GM19238 (cell line): ENCODE results near the gene LTF.
"Not testable (repeated sequence)": the region's sequence is repeated elsewhere in the genome, so short reads cannot be mapped to it uniquely, and the experiment has no call there.

ENCODE experiments used
- DNase-seq: peaks from one replicate; pipeline ENCODE4 v3.0.0; 2011; ENCODE audit warnings: low spot score; ENCODE audit not compliant: insufficient read length

The LTF gene

DNA sequence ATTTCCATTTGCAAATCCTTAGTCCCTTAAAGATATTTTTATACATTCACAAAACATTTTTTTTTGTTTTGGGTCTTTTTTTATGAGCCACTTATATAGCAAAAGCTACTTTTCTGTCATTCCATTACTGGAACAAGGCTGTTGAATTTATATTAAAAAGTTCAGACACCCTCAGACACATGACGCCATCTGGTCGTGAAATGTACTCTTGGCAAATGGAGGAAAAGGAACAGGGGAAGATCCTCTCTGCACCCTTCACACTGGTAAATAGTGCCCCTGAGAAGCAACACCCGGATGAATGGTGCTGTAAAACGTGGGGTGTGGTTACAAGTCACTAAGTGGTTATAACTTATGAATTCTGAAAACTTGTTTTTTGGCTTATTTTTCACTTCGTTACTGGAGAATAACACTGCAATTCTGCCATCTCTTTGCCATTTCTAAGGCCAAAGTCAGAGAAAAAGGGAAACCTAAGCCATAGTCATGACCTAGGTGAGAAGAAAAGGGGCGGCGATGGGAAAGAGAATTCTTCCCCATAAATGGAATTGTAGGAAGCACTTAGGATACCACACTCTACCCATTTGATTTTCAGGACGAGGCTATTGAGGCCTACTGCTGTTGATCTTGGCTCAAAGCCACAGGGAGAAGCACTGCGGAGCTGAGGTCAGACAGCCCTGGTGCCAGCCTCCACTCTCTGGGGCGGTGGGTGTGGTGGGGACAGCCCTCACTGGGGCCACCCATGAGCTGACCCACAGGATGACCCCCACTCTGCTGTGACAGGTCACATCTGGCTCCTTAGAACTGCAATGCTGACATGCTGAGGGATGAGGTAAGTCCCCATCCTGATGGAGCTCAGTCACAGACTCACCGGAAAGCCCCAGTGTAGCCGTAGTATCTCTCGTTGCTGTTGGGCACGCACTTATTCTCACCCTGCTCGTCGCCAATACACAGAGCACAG lies 21.9 kb downstream of the LTF start:
- DNase-seq, result no peak

DNA sequence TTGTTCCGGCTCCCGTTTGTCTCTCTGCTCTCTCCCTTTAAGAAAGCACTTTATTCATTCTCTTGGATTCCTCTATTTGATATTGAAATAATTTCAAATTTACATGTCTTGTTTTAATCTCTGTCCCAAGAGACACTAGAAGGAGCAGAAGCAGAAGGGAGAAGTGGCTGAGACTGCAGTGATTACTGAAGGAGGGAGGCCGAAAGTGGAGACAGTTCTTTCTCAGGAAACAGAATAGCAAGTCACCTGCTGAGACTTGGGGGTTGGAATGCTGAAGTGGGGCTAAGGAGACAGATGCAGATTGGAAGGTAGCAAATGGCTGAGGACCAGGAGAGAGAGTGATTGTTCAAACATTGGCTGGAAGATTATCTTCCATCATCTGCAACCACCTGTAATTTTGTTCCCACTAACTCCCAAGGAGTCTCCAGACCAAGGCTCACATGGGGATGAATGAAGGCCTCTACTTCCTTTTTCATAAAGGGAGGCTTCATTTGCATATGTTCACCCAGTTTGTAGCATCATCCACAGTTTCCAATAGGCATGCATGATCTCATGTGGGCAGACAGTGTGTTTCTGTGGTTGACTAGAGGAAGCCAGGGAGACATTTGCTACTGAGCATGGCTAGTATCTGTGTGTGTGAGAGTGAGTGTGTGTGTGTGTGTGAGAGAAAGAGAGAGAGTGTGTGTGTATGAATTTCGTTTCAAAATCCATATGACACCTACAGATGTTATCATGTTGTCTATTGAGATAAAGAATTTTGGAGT lies 24.0 kb downstream of the LTF start:
- peak; percentile 27 for DNase-seq

DNA sequence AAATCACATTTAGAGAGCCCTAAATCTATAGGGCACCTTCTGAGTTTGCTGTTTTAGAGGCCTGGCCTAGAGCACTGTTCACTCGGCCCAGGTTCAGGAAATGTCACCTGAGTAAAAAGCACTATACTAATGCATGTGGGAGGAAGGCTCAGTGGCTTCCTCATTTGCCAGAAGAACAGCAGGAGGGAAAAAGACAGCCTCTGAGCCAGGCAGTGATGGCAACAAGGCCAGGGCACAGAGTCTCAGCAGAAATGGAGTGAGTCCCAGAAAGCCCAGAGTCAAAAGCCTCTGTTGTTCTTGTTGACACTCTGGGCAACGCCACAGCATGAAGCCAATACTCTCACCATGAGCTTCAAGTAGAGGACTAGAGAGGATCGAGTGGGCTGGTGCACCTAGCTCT lies 25.9 kb downstream of the LTF start:
- DNase-seq, result no peak

DNA sequence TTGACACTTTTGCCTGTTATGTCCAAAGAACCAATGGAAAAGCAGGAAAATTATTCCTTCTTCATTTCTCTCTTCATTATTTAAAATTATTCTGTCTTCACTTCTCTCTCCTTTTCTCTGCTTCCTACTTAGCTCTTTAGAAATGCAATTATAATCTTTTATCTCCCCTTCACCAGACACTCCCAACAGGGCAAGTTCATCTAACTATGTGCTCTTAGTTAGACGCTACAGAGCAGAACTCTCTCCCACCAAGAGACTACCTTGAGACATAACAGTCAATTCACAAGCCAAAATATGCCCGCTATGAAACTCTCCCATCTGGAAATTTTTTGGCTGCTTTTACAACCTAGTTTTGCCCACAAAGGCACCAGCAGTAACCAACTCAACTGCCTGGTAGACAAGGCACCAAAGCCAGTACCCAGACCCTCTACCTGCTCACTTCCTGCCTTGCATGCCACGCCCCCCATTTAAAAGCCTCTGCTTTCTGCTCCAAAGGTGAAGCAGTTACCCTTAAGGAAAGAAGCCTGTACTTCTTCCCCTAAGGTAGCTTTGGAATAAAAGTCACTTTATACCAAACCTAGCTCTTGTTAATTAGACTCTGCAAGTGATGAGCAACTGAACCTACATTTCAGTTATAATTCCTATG lies 29.5 kb downstream of the LTF start:
- no peak for DNase-seq

DNA sequence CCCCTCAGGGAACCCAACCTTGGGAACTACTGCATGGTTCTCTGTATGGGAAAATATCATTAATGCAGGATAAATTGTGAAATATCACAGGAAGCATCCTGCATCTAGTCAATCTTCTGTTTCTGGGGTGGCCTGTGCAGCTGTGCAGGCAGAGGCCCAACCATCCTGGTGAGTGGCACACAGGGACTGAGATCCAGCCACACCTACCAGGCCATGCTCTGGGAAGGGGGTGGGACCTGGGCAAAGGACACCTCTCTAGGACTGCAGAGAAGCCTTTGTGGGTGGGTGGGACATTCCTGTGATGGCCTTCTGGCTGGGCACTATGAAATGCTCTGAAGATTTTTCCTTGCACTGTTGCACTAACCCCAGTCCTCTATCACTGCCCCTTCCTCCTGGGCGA lies 30.9 kb downstream of the LTF start:
- no peak for DNase-seq

DNA sequence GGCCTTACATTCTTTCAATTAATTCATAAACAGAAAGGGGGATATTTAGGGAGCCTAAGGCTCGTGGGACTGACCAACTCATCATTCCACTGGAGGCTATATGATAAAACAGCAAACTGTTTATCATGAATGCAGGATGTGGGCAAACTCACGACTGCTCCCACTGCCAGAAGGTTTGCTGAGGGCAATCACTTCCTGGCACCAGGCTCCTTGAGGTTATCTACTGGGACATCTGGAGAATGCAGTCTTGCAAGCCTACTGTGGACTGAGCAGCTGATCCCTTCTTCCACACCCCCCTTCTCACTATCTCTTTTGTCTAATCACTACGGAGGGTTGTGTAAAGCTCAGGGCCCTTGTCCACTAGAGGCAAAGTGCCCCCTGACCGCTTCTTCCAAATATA lies 31.6 kb downstream of the LTF start:
- not testable (repeated sequence) for DNase-seq

DNA sequence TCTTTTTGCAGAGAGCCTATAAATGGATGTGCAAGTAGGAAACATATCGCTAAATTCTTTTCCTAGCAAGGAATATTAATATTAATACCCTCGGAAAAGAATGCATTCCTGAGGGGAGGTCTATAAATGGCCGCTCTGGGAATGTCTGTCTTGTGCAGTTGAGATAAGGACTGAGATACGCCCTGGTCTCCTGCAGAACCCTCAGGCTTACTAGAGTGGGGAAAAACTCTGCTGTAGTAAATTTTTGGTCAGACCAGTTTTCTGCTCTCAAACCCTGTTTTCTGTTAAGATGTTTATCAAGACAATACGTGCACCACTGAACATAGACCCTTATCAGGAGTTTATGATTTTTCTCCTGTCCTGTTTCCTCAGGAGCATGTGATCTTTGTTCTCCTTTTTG lies 32.8 kb downstream of the LTF start:
- DNase-seq, result not testable (repeated sequence)

DNA sequence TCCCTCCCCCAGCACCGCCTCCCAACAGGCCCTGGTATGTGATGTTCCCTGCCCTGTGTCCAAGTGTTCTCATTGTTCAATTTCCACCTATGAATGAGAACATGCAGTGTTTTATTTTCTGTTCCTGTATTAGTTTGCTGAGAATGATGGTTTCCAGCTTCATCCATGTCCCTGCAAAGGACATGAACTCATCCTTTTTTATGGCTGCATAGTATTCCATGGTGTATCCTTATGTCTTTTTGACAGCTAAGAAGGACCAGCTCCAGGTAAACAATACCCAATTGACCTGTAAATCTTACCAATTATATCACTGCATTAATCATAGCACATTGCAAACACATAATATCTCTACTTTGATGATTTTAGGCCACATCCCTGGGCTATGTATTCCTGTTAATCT lies 33.8 kb downstream of the LTF start:
- not testable (repeated sequence) for DNase-seq

DNA sequence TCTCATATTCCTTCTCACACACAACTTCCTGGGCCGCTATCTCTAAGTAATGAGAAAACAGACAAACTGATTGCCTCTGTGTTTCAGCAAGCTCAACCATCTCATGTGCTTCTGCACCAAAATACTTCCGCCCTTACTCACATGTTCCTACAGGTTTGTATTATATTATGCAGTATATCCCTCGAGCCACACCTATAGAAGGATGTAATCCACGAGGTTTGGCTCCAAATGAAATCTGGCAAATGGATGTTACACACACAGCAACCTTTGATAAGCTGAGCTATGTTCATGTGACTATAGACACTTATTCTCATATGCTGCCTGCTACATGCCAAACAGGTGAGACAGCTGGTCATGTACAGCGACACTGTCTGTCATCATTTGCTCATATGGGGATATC lies 35.0 kb downstream of the LTF start:
- DNase-seq, result no peak

DNA sequence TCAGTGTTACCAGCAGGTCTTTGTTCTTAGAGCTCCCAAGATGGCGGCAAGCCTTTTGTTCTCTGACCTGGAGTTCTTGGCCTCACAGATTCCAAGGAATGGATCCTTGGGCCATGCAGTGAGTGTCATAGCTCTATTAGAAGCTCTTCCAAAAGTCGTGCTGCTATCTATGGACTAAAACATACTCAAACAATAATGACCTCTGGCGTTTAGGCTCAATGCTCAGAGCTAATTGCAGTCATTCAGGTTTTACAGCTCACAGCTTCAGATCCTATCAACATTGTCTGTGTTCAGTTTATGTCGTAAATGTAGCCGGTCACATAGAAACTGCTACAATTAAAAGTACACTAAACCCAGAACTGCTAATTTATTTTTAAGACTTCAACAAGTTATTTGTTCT lies 35.5 kb downstream of the LTF start:
- DNase-seq, result no peak

DNA sequence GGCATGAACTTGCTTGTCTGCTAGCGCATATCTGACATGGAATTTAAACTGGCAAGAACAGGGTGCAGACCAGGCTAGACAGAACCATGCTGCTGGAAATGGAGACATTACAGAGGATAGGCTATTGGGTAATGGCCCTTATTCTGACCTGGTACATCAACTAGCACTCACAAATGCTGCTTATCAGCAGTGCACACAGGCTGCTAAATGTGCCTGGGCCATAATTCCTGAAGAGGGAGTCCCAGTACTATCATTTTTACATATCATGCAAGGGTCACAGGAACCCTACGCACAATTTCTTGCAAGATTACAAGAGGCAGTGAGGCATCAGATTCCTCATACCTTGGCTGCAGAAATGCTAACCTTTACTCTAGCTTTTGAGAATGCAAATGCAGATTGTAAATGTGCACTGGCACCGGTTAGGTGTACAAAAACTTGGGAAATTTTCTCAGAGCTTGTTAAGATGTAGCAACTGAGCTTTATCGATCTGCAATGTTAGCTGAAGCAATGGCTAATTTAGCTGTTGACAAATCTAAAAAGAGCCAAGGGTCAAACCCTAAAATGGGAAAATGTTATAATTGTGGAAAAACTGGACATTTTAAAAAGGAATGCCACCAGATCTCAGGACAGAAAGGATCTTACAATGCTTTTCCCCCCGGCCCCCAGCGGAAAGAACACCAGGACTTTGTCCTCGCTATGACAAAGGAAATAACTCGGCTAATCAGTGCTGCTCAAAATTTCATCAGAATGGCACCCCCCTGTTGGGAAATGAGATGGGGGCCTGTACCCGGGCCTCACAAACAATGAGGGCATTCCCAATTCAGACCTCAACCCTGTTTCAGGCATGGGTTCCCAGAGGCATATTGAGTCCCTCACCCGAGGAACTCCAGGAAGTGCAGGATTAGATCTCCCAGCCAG lies 36.5 kb downstream of the LTF start:
- no peak for DNase-seq

DNA sequence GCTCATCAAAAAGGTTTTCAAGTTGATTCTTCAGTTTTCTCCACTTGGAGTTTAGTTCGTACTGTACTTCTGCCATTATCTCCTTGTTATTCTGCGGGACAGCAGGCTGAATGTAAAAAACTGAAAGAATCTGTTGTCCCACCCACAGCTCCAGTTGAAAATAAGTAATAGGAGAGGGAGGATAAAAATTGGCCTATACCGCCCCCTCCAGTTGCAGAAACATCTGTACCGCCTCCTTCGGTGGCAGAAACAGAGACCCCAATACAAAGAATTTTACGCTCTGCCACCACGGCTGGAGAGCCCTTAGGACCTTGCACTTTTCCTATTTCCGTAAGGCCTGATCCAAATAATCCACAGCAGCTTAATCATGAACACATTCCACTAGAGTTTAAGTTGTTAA lies 37.3 kb downstream of the LTF start:
- not testable (repeated sequence) for DNase-seq

DNA sequence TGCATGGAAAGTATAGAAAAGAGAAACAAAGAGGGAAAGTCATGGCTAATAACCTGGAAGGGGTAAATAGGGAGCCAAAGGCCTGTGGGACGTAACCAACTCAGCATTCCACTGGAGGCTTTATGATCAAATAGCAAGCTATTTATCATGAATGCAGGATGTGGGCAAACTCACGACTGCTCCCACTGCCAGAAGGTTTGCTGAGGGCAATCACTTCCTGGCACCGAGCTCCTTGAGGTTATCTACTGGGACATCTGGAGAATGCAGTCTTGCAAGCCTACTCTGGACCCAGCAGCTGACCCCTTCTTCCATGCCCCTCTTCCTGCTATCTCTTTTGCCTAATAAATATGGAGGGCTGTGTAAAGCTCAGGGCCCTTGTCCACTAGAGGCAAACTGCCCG lies 38.2 kb downstream of the LTF start:
- DNase-seq, result not testable (repeated sequence)

DNA sequence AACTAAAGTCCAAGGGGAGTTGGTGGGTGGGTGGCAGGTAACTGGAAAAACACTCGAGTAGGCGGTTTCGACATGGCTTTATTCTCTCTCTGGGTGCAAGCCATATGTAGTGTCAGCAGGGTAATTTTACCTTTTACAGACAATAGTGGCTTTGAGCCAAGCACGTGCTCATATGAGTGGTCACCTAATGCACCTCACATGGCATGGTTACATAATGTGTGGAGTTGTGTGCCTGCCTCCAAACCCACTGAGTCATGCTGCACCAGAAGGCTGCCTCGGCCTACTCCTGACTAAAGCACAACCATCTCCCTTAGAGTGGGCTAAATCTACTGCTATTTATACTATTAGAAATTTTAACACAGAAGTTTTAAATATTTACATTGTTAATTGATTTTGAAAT lies 41.1 kb downstream of the LTF start:
- no peak for DNase-seq

DNA sequence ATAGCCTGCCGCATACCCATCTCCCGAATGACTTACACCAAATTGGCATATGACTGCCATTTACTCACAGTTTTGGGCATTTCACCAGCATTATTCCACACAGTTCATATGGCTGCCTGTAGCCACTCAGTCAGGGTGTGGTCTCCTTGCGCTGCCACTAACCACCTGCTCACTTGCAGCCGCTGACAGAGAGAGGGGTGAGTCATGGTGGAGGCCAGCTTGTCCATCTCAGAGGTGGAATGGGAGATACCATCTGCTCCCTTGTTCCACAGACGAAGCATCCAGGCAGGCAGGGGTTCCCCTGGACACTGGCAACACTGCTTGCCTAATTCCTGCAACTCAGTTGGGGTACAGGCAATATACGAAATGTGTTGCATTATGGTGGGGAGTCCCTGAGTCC lies 42.1 kb downstream of the LTF start:
- no peak for DNase-seq

DNA sequence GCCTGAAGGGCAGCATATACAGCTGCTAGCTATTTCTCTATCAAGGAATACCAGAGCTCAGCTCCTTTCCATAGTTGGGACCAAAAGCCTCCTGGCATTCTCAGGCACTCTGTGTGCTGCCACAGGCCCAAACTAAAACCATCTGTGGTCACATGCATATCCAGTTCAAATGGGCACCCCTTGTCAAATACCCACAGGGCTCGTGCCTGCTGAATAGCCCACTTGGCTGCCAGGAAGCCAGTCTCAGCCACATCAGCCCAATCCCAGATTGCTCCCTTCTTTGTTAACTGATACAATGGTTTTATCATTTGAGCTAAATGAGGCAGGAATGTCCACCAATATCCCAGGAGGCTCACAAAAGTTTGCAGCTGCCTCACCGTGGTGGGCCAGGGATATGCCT lies 43.8 kb downstream of the LTF start:
- no peak for DNase-seq

DNA sequence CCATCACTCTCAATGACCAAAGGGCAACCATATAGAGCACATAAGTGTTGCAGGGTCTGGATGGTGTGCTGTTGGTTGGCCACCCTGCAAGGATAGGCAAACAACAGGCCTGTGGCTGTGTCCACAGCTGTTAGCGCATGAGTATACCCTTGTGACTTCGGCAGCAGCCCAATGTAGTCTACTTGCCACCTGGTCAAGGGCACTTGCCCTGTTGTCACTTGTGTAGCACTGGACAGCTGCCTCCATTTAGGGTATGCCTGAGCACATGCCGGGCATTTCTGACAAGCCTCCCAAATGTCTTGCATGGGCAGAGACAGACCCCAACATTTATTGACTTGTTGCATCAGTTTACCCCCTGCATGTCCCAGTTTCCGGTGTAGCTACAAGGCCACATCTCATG lies 44.9 kb downstream of the LTF start:
- DNase-seq, result no peak

DNA sequence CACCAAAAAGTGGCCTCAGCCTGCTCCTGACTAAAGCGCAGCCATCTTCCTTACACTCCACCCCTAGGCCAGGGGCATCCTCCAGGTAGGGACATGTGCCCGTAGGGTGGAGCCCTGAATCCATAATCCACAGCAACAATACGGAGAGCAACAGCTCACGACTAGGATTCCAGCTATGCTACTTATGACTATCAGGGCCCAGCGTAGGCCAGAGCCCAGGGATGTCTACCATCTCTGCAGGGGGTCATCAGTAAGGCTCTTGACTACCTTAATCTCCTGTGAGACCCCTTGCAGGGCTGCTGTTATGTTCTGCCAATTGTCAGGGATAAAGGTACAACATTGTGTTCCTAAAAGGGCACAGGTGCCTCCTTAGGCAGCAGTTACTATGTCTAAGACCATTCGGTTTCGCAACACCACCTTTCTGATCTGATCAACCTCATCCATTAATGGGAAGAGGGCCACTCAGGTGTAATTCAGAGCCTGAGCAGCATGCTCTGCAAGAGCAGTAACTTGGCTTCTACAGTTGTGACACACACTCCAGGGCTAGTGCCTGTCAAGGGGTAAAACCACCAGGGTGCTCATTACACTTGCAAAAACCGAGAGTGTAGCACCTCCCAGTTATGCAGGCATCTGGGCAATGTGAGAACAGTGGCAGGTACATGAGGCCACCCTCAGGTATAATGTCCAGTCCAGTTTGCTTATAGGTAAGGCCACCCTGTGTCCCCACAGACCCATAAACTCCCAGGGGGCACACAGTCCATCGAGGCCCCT lies 46.7 kb downstream of the LTF start:
- no peak for DNase-seq

DNA sequence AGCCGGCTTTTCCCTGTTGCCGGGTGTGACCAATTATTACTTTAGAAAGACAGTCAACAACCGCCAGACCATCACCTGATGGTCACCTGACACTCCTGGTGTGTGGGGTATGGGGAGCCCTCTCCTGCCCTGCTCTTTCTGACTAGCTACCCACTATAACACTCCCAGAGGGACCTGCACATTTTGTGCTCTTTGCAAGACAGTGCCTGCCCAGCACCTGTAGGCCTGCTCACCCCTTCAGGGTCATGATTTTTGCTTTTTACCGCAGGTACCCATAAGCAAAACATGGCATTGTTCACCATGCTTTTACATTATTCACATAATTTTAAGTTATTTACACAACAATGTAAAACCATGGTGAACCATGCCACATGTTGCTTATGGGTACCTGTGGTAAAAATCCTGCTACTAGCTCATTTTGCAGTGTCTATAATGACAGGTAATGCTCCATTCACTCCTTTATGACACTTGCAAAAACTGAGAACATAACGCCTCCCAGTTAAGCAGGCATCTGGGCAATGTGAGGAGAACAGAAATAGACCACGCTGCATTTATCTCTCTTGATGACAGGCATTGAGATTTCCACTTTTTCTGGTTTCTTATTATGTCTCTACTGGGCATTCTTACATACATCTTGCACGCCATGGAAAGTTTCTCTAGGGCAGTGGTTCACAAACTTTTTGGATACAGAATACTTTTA lies 47.7 kb downstream of the LTF start:
- DNase-seq, result no peak
